Astrocyte (in vitro differentiated cells and primary cell): ENCODE measurements around the gene AP2B1.

Source experiments
- CTCF ChIP-seq: IDR thresholded peaks from 2 replicates; pipeline ENCODE4 v1.5.1; 2011; ENCODE audit warnings: low read depth, mild to moderate bottlenecking, inconsistent platforms, low read length, moderate library complexity; ENCODE audit not compliant: insufficient read depth
- EZH2 ChIP-seq: IDR thresholded peaks from 2 replicates; pipeline ENCODE4 v1.6.1; 2012; ENCODE audit warnings: mild to moderate bottlenecking, low read length, inconsistent platforms; ENCODE audit not compliant: insufficient read depth

- no peak for TF ChIP-seq CTCF
- no peak for TF ChIP-seq EZH2
Measured at GRCh38 chr17:35743626-35744328, 156.7 kb downstream of the AP2B1 start.
